Renal pelvis (tissue), 4 donors: ENCODE data around the gene ARMC9. TPM values are rescaled to one million over a fixed set of nuclear protein-coding genes. Genes with fewer than 3 reads are reported as not detected.

Source experiments
- DNase-seq: peaks from one replicate; pipeline ENCODE4 v3.0.0-alpha.2; 2013
- polyA plus RNA-seq, 3 donors: library from polyadenylated mRNA; unstranded; fragments of 120-200 nt; gene quantifications; one replicate each; pipeline ENCODE4 v1.2.1, GENCODE V29; 2013; ENCODE audit not compliant: insufficient read length in 3 of 3

The ARMC9 gene
- polyA plus RNA-seq, 3 donors: 27.3 to 30.6 (median 27.4) TPM

GRCh38 chr2:231201475-231201814, 3.0 kb downstream of the ARMC9 start:
- DNase-seq: no peak

GRCh38 chr2:231203087-231203486, 4.7 kb downstream of the ARMC9 start:
- no peak for DNase-seq

GRCh38 chr2:231204146-231204545, 5.7 kb downstream of the ARMC9 start:
- no peak for DNase-seq

- DNase-seq: no peak
These were observed 6.2 kb downstream of the ARMC9 start for GRCh38 chr2:231204581-231204980.

- DNase-seq: no peak
These were observed 9.3 kb downstream of the ARMC9 start for GRCh38 chr2:231207734-231208133.

GRCh38 chr2:231210782-231211181, 12.4 kb downstream of the ARMC9 start:
- DNase-seq: no peak

- no peak for DNase-seq
These were observed 13.1 kb downstream of the ARMC9 start for GRCh38 chr2:231211486-231211885.

GRCh38 chr2:231212329-231212845, 14.0 kb downstream of the ARMC9 start:
- DNase-seq: no peak

GRCh38 chr2:231213931-231214642, 15.7 kb downstream of the ARMC9 start:
- no peak for DNase-seq

GRCh38 chr2:231218366-231218765, 19.9 kb downstream of the ARMC9 start:
- DNase-seq: no peak

GRCh38 chr2:231219289-231219688, 20.9 kb downstream of the ARMC9 start:
- DNase-seq: no peak

GRCh38 chr2:231221761-231222160, 23.3 kb downstream of the ARMC9 start:
- no peak for DNase-seq

- peak; percentile 64 for DNase-seq
These were observed 24.0 kb downstream of the ARMC9 start for GRCh38 chr2:231222318-231223000.

GRCh38 chr2:231223001-231223375, 24.6 kb downstream of the ARMC9 start:
- DNase-seq: no peak

- no peak for DNase-seq
These were observed 25.1 kb downstream of the ARMC9 start for GRCh38 chr2:231223458-231223976.

- DNase-seq: peak; percentile 74
These were observed 29.1 kb downstream of the ARMC9 start for GRCh38 chr2:231227310-231228162.

- no peak for DNase-seq
These were observed 29.8 kb downstream of the ARMC9 start for GRCh38 chr2:231228223-231228622.

GRCh38 chr2:231228974-231229529, 30.6 kb downstream of the ARMC9 start:
- no peak for DNase-seq

GRCh38 chr2:231235217-231235616, 36.8 kb downstream of the ARMC9 start:
- DNase-seq: no peak

GRCh38 chr2:231238689-231239088, 40.3 kb downstream of the ARMC9 start:
- no peak for DNase-seq

- DNase-seq: no peak
These were observed 41.3 kb downstream of the ARMC9 start for GRCh38 chr2:231239751-231240150.
